HEK293 (cell line): Measurements from ENCODE around the gene KDM3B.

Source experiments
- CTCF ChIA-PET: fragments of 350-600 bp; formaldehyde crosslinking; extraction: SDS; loops from one replicate; lab custom pipeline; 2021; ENCODE audit warnings: antibody characterized with exemption; lab: Yijun Ruan, JAX
- POLR2A ChIA-PET: fragments of 300-600 bp; formaldehyde crosslinking; extraction: SDS; loops from one replicate; lab custom pipeline; 2020; ENCODE audit warnings: antibody characterized with exemption, inconsistent platforms; lab: Yijun Ruan, JAX
- H3K27ac ChIP-seq: fragments of 200-500 bp; sonication (Bioruptor generic); 2 replicates; pipeline ENCODE4 v1.5.1; 2014; ENCODE audit warnings: low read depth, low read length, control low read depth, inconsistent platforms; ENCODE audit errors: extremely low read depth
- H3K36me3 ChIP-seq, 2 experiments: fragments of 200-500 bp in 1 of 2; sonication (Bioruptor generic) in 1 of 2; 1 replicate in 1 of 2; 2 replicates in 1 of 2; pipeline ENCODE4 v1.5.1; 2014 to 2017; ENCODE audit warnings: inconsistent platforms in 2 of 2, low read length in 2 of 2; ENCODE audit not compliant: control insufficient read depth in 2 of 2, insufficient read depth in 1 of 2
- H3K4me1 ChIP-seq: fragments of 200-500 bp; sonication (Bioruptor generic); 2 replicates; pipeline ENCODE4 v1.5.1; 2014; ENCODE audit warnings: mild to moderate bottlenecking, low read length, inconsistent platforms; ENCODE audit not compliant: control insufficient read depth, insufficient read depth
- H3K4me3 ChIP-seq: 2 replicates; pipeline ENCODE4 v1.5.1; 2011; ENCODE audit warnings: low read depth, mild to moderate bottlenecking, control low read depth, low read length, moderate library complexity
- H3K9me3 ChIP-seq: fragments of 200-500 bp; sonication (Bioruptor generic); 2 replicates; pipeline ENCODE4 v1.5.1; 2014; ENCODE audit warnings: low read depth, low read length, inconsistent platforms; ENCODE audit not compliant: control insufficient read depth, insufficient read depth
- BCL11B ChIP-seq: fragments of 450-650 bp; formaldehyde crosslinking; IDR thresholded peaks from 2 replicates; pipeline ENCODE4 v1.5.1; 2016; ENCODE audit warnings: low read depth, missing biosample characterization, missing genetic modification characterization
- GLIS1 ChIP-seq: fragments of 450-650 bp; formaldehyde crosslinking; IDR thresholded peaks from 2 replicates; pipeline ENCODE4 v1.5.1; 2016; ENCODE audit warnings: missing biosample characterization, missing genetic modification characterization
- KLF7 ChIP-seq: fragments of 450-650 bp; formaldehyde crosslinking; IDR thresholded peaks from 2 replicates; pipeline ENCODE4 v1.5.1; 2016; ENCODE audit warnings: missing biosample characterization, missing genetic modification characterization, borderline replicate concordance
- MEIS1 ChIP-seq: sonication (generic); formaldehyde crosslinking; IDR thresholded peaks from 2 replicates; pipeline ENCODE4 v1.8.1; 2022; ENCODE audit warnings: missing genetic modification reagents, mild to moderate bottlenecking, borderline replicate concordance
- SETDB1 ChIP-seq: IDR thresholded peaks from one replicate; pipeline ENCODE4 v1.6.1; 2017; ENCODE audit warnings: mild to moderate bottlenecking, low read length, moderate library complexity, mixed read lengths; ENCODE audit not compliant: insufficient read length
- ZBTB7A ChIP-seq: fragments of 450-650 bp; formaldehyde crosslinking; IDR thresholded peaks from 2 replicates; pipeline ENCODE4 v1.5.1; 2016; ENCODE audit warnings: low read depth, missing biosample characterization, missing genetic modification characterization
- ZFP3 ChIP-seq: fragments of 450-650 bp; formaldehyde crosslinking; IDR thresholded peaks from 2 replicates; pipeline ENCODE4 v1.5.1; 2016; ENCODE audit warnings: low read depth, missing biosample characterization, missing genetic modification characterization
- ZFP37 ChIP-seq: fragments of 450-650 bp; formaldehyde crosslinking; IDR thresholded peaks from 2 replicates; pipeline ENCODE4 v1.5.1; 2016; ENCODE audit warnings: missing biosample characterization, missing genetic modification characterization
- ZFP41 ChIP-seq: fragments of 450-650 bp; formaldehyde crosslinking; IDR thresholded peaks from 2 replicates; pipeline ENCODE4 v1.5.1; 2016; ENCODE audit warnings: missing biosample characterization, missing genetic modification characterization, borderline replicate concordance
- ZNF121 ChIP-seq: fragments of 450-650 bp; formaldehyde crosslinking; IDR thresholded peaks from 2 replicates; pipeline ENCODE4 v1.5.1; 2016; ENCODE audit warnings: missing biosample characterization, missing genetic modification characterization
- ZNF133 ChIP-seq: fragments of 450-650 bp; formaldehyde crosslinking; IDR thresholded peaks from 2 replicates; pipeline ENCODE4 v1.5.1; 2016; ENCODE audit warnings: missing biosample characterization, missing genetic modification characterization
- ZNF138 ChIP-seq: fragments of 450-650 bp; formaldehyde crosslinking; IDR thresholded peaks from 2 replicates; pipeline ENCODE4 v1.5.1; 2016; ENCODE audit warnings: missing biosample characterization, missing genetic modification characterization, borderline replicate concordance
- ZNF174 ChIP-seq: fragments of 450-650 bp; formaldehyde crosslinking; IDR thresholded peaks from 2 replicates; pipeline ENCODE4 v1.5.0; 2017; ENCODE audit warnings: missing biosample characterization, mild to moderate bottlenecking, missing genetic modification characterization
- ZNF202 ChIP-seq: fragments of 450-650 bp; formaldehyde crosslinking; IDR thresholded peaks from 2 replicates; pipeline ENCODE4 v1.5.1; 2016; ENCODE audit warnings: missing biosample characterization, missing genetic modification characterization, borderline replicate concordance
- ZNF24 ChIP-seq: fragments of 450-650 bp; formaldehyde crosslinking; IDR thresholded peaks from 2 replicates; pipeline ENCODE4 v1.5.1; 2016; ENCODE audit warnings: missing biosample characterization, missing genetic modification characterization
- ZNF274 ChIP-seq, 2 experiments: fragments of 200-500 bp in 1 of 2; fragments of 450-650 bp in 1 of 2; sonication (Bioruptor generic) in 1 of 2; formaldehyde crosslinking in 1 of 2; IDR thresholded peaks; 2 replicates each; pipeline versions ENCODE4 v1.5.1 to v1.6.1; 2014 to 2016; ENCODE audit warnings: borderline replicate concordance in 1 of 2, inconsistent platforms in 1 of 2, low read length in 1 of 2, missing biosample characterization in 1 of 2, missing genetic modification characterization in 1 of 2
- ZNF324 ChIP-seq: fragments of 450-650 bp; formaldehyde crosslinking; IDR thresholded peaks from 2 replicates; pipeline ENCODE4 v1.5.1; 2016; ENCODE audit warnings: missing biosample characterization, missing genetic modification characterization
- ZNF48 ChIP-seq: fragments of 450-650 bp; formaldehyde crosslinking; IDR thresholded peaks from 2 replicates; pipeline ENCODE4 v1.5.1; 2016; ENCODE audit warnings: missing biosample characterization, missing genetic modification characterization
- ZNF529 ChIP-seq: fragments of 450-650 bp; formaldehyde crosslinking; IDR thresholded peaks from 2 replicates; pipeline ENCODE4 v1.5.1; 2017; ENCODE audit warnings: missing genetic modification characterization, missing biosample characterization; ENCODE audit not compliant: insufficient replicate concordance
- ZNF530 ChIP-seq: fragments of 450-650 bp; formaldehyde crosslinking; IDR thresholded peaks from 2 replicates; pipeline ENCODE4 v1.5.1; 2016; ENCODE audit warnings: low read depth, missing biosample characterization, missing genetic modification characterization
- ZNF548 ChIP-seq: fragments of 450-650 bp; formaldehyde crosslinking; IDR thresholded peaks from 2 replicates; pipeline ENCODE4 v1.5.1; 2016; ENCODE audit warnings: missing biosample characterization, missing genetic modification characterization
- ZNF600 ChIP-seq: fragments of 450-650 bp; formaldehyde crosslinking; IDR thresholded peaks from 2 replicates; pipeline ENCODE4 v1.5.1; 2016; ENCODE audit warnings: missing biosample characterization, missing genetic modification characterization
- ZNF621 ChIP-seq: fragments of 450-650 bp; formaldehyde crosslinking; IDR thresholded peaks from 2 replicates; pipeline ENCODE4 v1.5.1; 2017; ENCODE audit warnings: missing biosample characterization, missing genetic modification characterization
- ZNF654 ChIP-seq: fragments of 450-650 bp; formaldehyde crosslinking; IDR thresholded peaks from 2 replicates; pipeline ENCODE4 v1.5.1; 2016; ENCODE audit warnings: low read depth, missing biosample characterization, missing genetic modification characterization
- ZNF692 ChIP-seq: fragments of 450-650 bp; formaldehyde crosslinking; IDR thresholded peaks from 2 replicates; pipeline ENCODE4 v1.5.1; 2016; ENCODE audit warnings: missing biosample characterization, missing genetic modification characterization
- ZNF768 ChIP-seq: fragments of 450-650 bp; formaldehyde crosslinking; IDR thresholded peaks from 2 replicates; pipeline ENCODE4 v1.5.1; 2018; ENCODE audit warnings: missing biosample characterization, mild to moderate bottlenecking, missing genetic modification characterization
- ZNF830 ChIP-seq: fragments of 450-650 bp; IDR thresholded peaks from 2 replicates; pipeline ENCODE4 v1.5.0; 2018; ENCODE audit warnings: missing biosample characterization, missing genetic modification characterization, low read depth, mild to moderate bottlenecking, moderate library complexity
- ZSCAN4 ChIP-seq: fragments of 450-650 bp; formaldehyde crosslinking; IDR thresholded peaks from 2 replicates; pipeline ENCODE4 v1.5.1; 2017; ENCODE audit warnings: missing biosample characterization, missing genetic modification characterization
- TF ChIP-seq, protein P1 (sequence below): fragments of 450-650 bp; formaldehyde crosslinking; IDR thresholded peaks from 2 replicates; pipeline ENCODE4 v1.5.1; 2016; ENCODE audit warnings: missing biosample characterization, missing genetic modification characterization

The KDM3B gene

GRCh38 chr5:138464008-138464387 is 111.5 kb downstream of the KDM3B start (continued):
- TF ChIP-seq ZNF768 (tag by site-specific recombination) (no peak), ZNF24 (tag by site-specific recombination) (0 out of 2 replicates have a peak, but pooled peaks have one; percentile 54), ZNF48 (no peak), ZSCAN4 (no peak), ZNF138 (no peak), ZFP41 (tag by site-specific recombination) (no peak)
- TF ChIP-seq, all 188 proteins: peak for 47

GRCh38 chr5:138464388-138465260 is 112.1 kb downstream of the KDM3B start:
- ChIA-PET CTCF (interaction anchor here (0.5 to 6.4 kb wide), 18 partner anchors 9 to 325 kb away, joined by 3 to 57 read pairs (median 4); partner anchors contain the start of gene REEP2), POLR2A (interaction anchor here (0.9 to 3.4 kb wide), 20 partner anchors 9 to 809 kb away, joined by 3 to 25 read pairs (median 5); partner anchors contain the start of genes CDC23, CDC25C, ETF1 and FAM53C)
- Histone ChIP-seq H3K9me3 (no peaks in the 10 kb centered on the region), H3K36me3 (peaks cover 0 to 8% of the 10 kb centered on the region in 2 experiments; a peak in 1 of 3 replicates), H3K27ac (peak overlapping the region; percentile 94), H3K4me1 (peaks cover 4% of the 10 kb centered on the region; the same call in 1 of the 2 replicates), H3K4me3 (peak overlapping the region; percentile 88)
- no peak for TF ChIP-seq ZNF529 (tag by site-specific recombination)
- TF ChIP-seq ZNF830, result no peak
- no peak; the same call in none of the 2 replicates for TF ChIP-seq ZNF654 (tag by site-specific recombination)
- TF ChIP-seq, protein P1, sequence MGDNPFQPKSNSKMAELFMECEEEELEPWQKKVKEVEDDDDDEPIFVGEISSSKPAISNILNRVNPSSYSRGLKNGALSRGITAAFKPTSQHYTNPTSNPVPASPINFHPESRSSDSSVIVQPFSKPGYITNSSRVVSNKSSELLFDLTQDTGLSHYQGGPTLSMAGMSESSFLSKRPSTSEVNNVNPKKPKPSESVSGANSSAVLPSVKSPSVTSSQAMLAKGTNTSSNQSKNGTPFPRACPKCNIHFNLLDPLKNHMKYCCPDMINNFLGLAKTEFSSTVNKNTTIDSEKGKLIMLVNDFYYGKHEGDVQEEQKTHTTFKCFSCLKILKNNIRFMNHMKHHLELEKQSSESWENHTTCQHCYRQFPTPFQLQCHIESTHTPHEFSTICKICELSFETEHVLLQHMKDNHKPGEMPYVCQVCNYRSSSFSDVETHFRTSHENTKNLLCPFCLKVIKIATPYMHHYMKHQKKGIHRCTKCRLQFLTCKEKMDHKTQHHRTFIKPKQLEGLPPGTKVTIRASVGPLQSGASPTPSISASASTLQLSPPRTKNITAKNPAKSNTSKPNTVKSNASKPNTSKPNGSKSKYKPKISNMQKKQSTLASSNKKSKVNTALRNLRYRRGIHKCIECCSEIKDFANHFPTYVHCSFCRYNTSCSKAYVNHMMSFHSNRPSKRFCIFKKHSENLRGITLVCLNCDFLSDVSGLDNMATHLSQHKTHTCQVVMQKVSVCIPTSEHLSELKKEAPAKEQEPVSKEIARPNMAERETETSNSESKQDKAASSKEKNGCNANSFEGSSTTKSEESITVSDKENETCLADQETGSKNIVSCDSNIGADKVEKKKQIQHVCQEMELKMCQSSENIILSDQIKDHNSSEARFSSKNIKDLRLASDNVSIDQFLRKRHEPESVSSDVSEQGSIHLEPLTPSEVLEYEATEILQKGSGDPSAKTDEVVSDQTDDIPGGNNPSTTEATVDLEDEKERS (tag by site-specific recombination), result no peak
- TF ChIP-seq ZNF621 (tag by site-specific recombination), result no peak
- no peak for TF ChIP-seq ZNF274 (IDR thresholded peaks at IDR 0.05; ENCODE audit: low read length)
- TF ChIP-seq ZNF274 (tag by site-specific recombination; IDR thresholded peaks at IDR 0.05; ENCODE audit: borderline replicate concordance), result no peak
- peak; percentile 90 for TF ChIP-seq ZBTB7A (tag by site-specific recombination)
- no peak for TF ChIP-seq ZNF530 (tag by site-specific recombination)
- no peak for TF ChIP-seq ZNF548 (tag by site-specific recombination)
- peak; percentile 76; the same call in 1 of the 2 replicates for TF ChIP-seq ZFP37 (tag by site-specific recombination)
- TF ChIP-seq ZNF202 (tag by site-specific recombination), result no peak
- no peak for TF ChIP-seq ZNF133 (tag by site-specific recombination)
- peak; percentile 77 for TF ChIP-seq BCL11B (tag by site-specific recombination)
- peak; percentile 93 for TF ChIP-seq ZNF692 (tag by site-specific recombination)
- no peak for TF ChIP-seq ZNF324 (tag by site-specific recombination)
- peak; percentile 83 for TF ChIP-seq ZNF600 (tag by site-specific recombination)
- no peak for TF ChIP-seq ZNF174 (tag by site-specific recombination)
- TF ChIP-seq GLIS1 (tag by site-specific recombination), result peak; percentile 67
- no peak for TF ChIP-seq SETDB1
- no peak for TF ChIP-seq ZFP3 (tag by site-specific recombination)
- TF ChIP-seq KLF7, result peak; percentile 83; the same call in 1 of the 2 replicates
- 0 out of 2 replicates have a peak, but pooled peaks have one; percentile 37 for TF ChIP-seq ZNF121
- TF ChIP-seq MEIS1 (CRISPR knock-in tag), result no peak
